HCT116 (cell line): Measurements from ENCODE around the gene CELF4. TPM values are rescaled to one million over a fixed set of nuclear protein-coding genes. Genes with fewer than 3 reads are reported as not detected.

ENCODE experiments used
- ATAC-seq: fragments of 200-7000 bp; cut with Tn5 transposase; 2 replicates; pipeline ENCODE4 v1.9.1; 2020; ENCODE audit warnings: mild to moderate bottlenecking, moderate library complexity
- BruUV-seq: library from RNA; stranded (reverse); fragments of 400-500 nt; replicated peaks from 2 replicates; lab custom pipeline; 2021; lab: Mats Ljungman, UMichigan
- CTCF ChIA-PET: fragments of 300-600 bp; sonication (Branson Sonifier 250); formaldehyde crosslinking; loops from one replicate; lab custom pipeline; 2021; ENCODE audit warnings: antibody characterized with exemption; lab: Charles Lee
- POLR2A ChIA-PET: fragments of 300-600, 350-600 bp; sonication (Branson Sonifier 250); formaldehyde crosslinking; loops from one replicate; lab custom pipeline; 2021; ENCODE audit warnings: antibody characterized with exemption; lab: Charles Lee
- RAD21 ChIA-PET, 2 experiments: fragments of 300-600 bp; sonication (Branson Sonifier 250); formaldehyde crosslinking; loops; one replicate each; lab custom pipeline; 2023; ENCODE audit warnings: low total read pairs in 2 of 2; ENCODE audit not compliant: uncharacterized antibody in 2 of 2, unreplicated experiment in 2 of 2, low non-redundant PET in 1 of 2; lab: Charles Lee
- DNase-seq: peaks from one replicate; pipeline ENCODE4 v3.0.0-alpha.2; 2010; ENCODE audit warnings: low read depth, low spot score
- H2AFZ ChIP-seq: fragments of 200-600 bp; shearing (Covaris generic), sonication (generic); 2 replicates; pipeline ENCODE4 v1.6.1; 2017; ENCODE audit warnings: low read depth, mixed run types, mixed read lengths, antibody characterized with exemption, low read length; ENCODE audit not compliant: poor library complexity, severe bottlenecking
- H3K27ac ChIP-seq: 2 replicates; pipeline ENCODE4 v1.5.1; 2012; ENCODE audit warnings: low read depth, low read length
- H3K27me3 ChIP-seq: fragments of 200-600 bp; sonication (generic); 2 replicates; pipeline ENCODE4 v1.6.1; 2016; ENCODE audit warnings: mixed run types, low read length, mixed read lengths; ENCODE audit not compliant: insufficient read depth
- H3K36me3 ChIP-seq, 2 experiments: fragments of 200-500 bp in 1 of 2; fragments of 200-600 bp in 1 of 2; sonication (Bioruptor generic) in 1 of 2; sonication (generic) in 1 of 2; 2 replicates each; pipeline versions ENCODE4 v1.5.1 to v1.6.1; 2014 to 2016; ENCODE audit warnings: low read length in 2 of 2, inconsistent platforms in 1 of 2, mixed read lengths in 1 of 2, mixed run types in 1 of 2; ENCODE audit not compliant: insufficient read depth in 2 of 2, control insufficient read depth in 1 of 2
- H3K4me1 ChIP-seq, 2 experiments: fragments of 200-600 bp in 1 of 2; sonication (generic) in 1 of 2; 2 replicates each; pipeline versions ENCODE4 v1.5.1 to v1.6.1; 2012 to 2017; ENCODE audit warnings: low read length in 2 of 2, inconsistent platforms in 1 of 2, mild to moderate bottlenecking in 1 of 2, mixed read lengths in 1 of 2, mixed run types in 1 of 2, moderate library complexity in 1 of 2; ENCODE audit not compliant: insufficient read depth in 2 of 2, control insufficient read depth in 1 of 2
- H3K4me2 ChIP-seq: fragments of 200-600 bp; sonication (generic); 2 replicates; pipeline ENCODE4 v1.6.1; 2017; ENCODE audit warnings: mixed run types, low read length, mixed read lengths
- H3K4me3 ChIP-seq, 2 experiments: fragments of 200-600 bp in 1 of 2; sonication (generic) in 1 of 2; replicated peaks in 1 of 2; 2 replicates each; pipeline ENCODE4 v1.5.1; 2011 to 2016; ENCODE audit warnings: low read length in 2 of 2, control low read depth in 1 of 2, low read depth in 1 of 2, mild to moderate bottlenecking in 1 of 2, mixed read lengths in 1 of 2, mixed run types in 1 of 2
- H3K79me2 ChIP-seq: fragments of 200-600 bp; sonication (generic); 2 replicates; pipeline ENCODE4 v1.6.1; 2017; ENCODE audit warnings: mild to moderate bottlenecking, mixed run types, low read length, moderate library complexity, mixed read lengths; ENCODE audit not compliant: insufficient read depth
- H3K9ac ChIP-seq: fragments of 200-600 bp; sonication (generic); 2 replicates; pipeline ENCODE4 v1.6.1; 2016; ENCODE audit warnings: low read length, mixed read lengths
- H3K9me2 ChIP-seq: fragments of 200-600 bp; sonication (generic), shearing (Covaris generic); 2 replicates; pipeline ENCODE4 v1.6.1; 2017; ENCODE audit warnings: mixed run types, mild to moderate bottlenecking, moderate library complexity; ENCODE audit not compliant: insufficient read depth
- H3K9me3 ChIP-seq, 2 experiments: fragments of 200-500 bp in 1 of 2; fragments of 200-600 bp in 1 of 2; sonication (Bioruptor generic) in 1 of 2; sonication (generic) in 1 of 2; 2 replicates each; pipeline ENCODE4 v1.6.1; 2014 to 2017; ENCODE audit warnings: low read length in 2 of 2, mixed read lengths in 2 of 2, inconsistent platforms in 1 of 2, low read depth in 1 of 2, mild to moderate bottlenecking in 1 of 2, mixed run types in 1 of 2, moderate library complexity in 1 of 2; ENCODE audit not compliant: control insufficient read depth in 1 of 2, insufficient read depth in 1 of 2
- H4K20me1 ChIP-seq: fragments of 200-600 bp; sonication (generic), shearing (Covaris generic); 2 replicates; pipeline ENCODE4 v1.6.1; 2017; ENCODE audit warnings: mixed run types, mild to moderate bottlenecking, moderate library complexity; ENCODE audit not compliant: insufficient read depth
- CEBPB ChIP-seq: IDR thresholded peaks from 2 replicates; pipeline ENCODE4 v1.6.1; 2012; ENCODE audit warnings: low read depth
- EGR1 ChIP-seq: IDR thresholded peaks from 2 replicates; pipeline ENCODE4 v1.6.1; 2012; ENCODE audit warnings: low read depth
- ELF1 ChIP-seq: IDR thresholded peaks from 2 replicates; pipeline ENCODE4 v1.6.1; 2012; ENCODE audit warnings: low read depth, borderline replicate concordance
- FOSL1 ChIP-seq: IDR thresholded peaks from 2 replicates; pipeline ENCODE4 v1.6.1; 2012; ENCODE audit warnings: low read depth
- MAX ChIP-seq: IDR thresholded peaks from 2 replicates; pipeline ENCODE4 v1.6.1; 2012
- POLR2AphosphoS5 ChIP-seq: IDR thresholded peaks from 2 replicates; pipeline ENCODE4 v1.6.1; 2011; ENCODE audit warnings: mild to moderate bottlenecking, low read depth, low read length, moderate library complexity
- RAD21 ChIP-seq: IDR thresholded peaks from 2 replicates; pipeline ENCODE4 v1.6.1; 2012; ENCODE audit warnings: low read depth, mild to moderate bottlenecking
- SP1 ChIP-seq: IDR thresholded peaks from 2 replicates; pipeline ENCODE4 v1.6.1; 2012; ENCODE audit warnings: low read depth
- SRF ChIP-seq: IDR thresholded peaks from 2 replicates; pipeline ENCODE4 v1.6.1; 2012; ENCODE audit warnings: low read depth
- intact Hi-C: fragments of 100-400 bp; cut with micrococcal nuclease; formaldehyde crosslinking; loops from 2 replicates; pipeline ENCODE4 v1.10.0; 2022
- total RNA-seq: library from RNA; stranded (reverse); gene quantifications from one replicate; pipeline ENCODE4 v1.2.1, GENCODE V29; 2021; ENCODE audit not compliant: unreplicated experiment

The CELF4 gene
- total RNA-seq, 1 experiment from 2014 or later: not detected

GRCh38 chr18:37598966-37599896, 33.6 kb upstream of the CELF4 start:
- DNase-seq: no peak
- ChIA-PET POLR2A (no interaction called here), RAD21 (no interaction called here), CTCF (no interaction called here)
- Histone ChIP-seq H3K79me2 (no peaks in the 10 kb centered on the region), H3K4me3 (no peak overlapping the region), H3K4me2 (no peak overlapping the region), H3K4me1 (no peaks in the 10 kb centered on the region), H3K9ac (no peak overlapping the region), H3K9me3 (no peaks in the 10 kb centered on the region), H3K9me2 (no peaks in the 10 kb centered on the region), H2AFZ (no peak overlapping the region), H3K36me3 (no peaks in the 10 kb centered on the region), H4K20me1 (no peaks in the 10 kb centered on the region), H3K27me3 (peaks cover 4% of the 10 kb centered on the region; the same call in 1 of the 2 replicates), H3K27ac (no peak overlapping the region)
- intact Hi-C loops: no loop called here
- no peak for ATAC-seq
- TF ChIP-seq FOSL1 (no peak), MAX (no peak), ELF1 (no peak)
- no TSS peak for BruUV-seq

DNA sequence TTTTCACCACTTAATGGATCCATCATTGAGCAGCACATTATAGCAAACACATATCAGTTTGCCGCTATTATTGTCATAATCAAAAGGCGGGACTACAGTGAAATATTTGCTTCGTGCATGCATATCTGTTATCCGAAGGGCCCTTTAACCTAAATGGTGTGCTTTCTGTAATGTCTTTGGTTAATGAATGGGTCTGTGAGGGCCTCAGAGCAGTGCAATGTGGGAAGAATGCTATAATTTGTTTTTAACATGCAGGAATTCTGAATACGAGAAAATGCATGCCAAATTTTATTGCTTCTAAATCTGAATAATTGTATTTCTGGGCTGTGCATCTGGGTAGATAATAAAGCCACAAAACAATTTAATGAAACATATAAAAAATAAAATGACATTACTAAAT, 32.8 kb upstream of the CELF4 start:
- no peaks in the 10 kb centered on the region for H3K79me2 ChIP-seq
- ChIA-PET POLR2A (no interaction called here), RAD21 (no interaction called here), CTCF (no interaction called here)
- no peak overlapping the region for H3K27ac ChIP-seq
- H3K36me3 ChIP-seq: no peaks in the 10 kb centered on the region
- H2AFZ ChIP-seq: no peak overlapping the region
- TF ChIP-seq POLR2AphosphoS5 (no peak), CEBPB (no peak), SRF (no peak), RAD21 (no peak), SP1 (no peak), EGR1 (no peak)
- ATAC-seq: no peak
- no peak overlapping the region for H3K4me2 ChIP-seq
- no TSS peak for BruUV-seq
- no peak overlapping the region for H3K9ac ChIP-seq
- H4K20me1 ChIP-seq: no peaks in the 10 kb centered on the region
- H3K9me3 ChIP-seq: no peaks in the 10 kb centered on the region
- intact Hi-C loops: no loop called here
- H3K4me3 ChIP-seq: no peak overlapping the region
- H3K4me1 ChIP-seq: no peaks in the 10 kb centered on the region
- DNase-seq: no peak
- H3K9me2 ChIP-seq: no peaks in the 10 kb centered on the region
- H3K27me3 ChIP-seq: peaks cover 7% of the 10 kb centered on the region; the same call in 1 of the 2 replicates
